GM19452 (cell line): ENCODE measurements around the gene PRMT3.
"Not testable (repeated sequence)": the region's sequence is repeated elsewhere in the genome, so short reads cannot be mapped to it uniquely, and the experiment has no call there.

Experiments used
- ATAC-seq: cut with Tn5 transposase; IDR thresholded peaks from one replicate; pipeline ENCODE4 v1.9.1; 2021; ENCODE audit not compliant: unreplicated experiment

PRMT3 gene

GRCh38 chr11:20453657-20454316, 66.3 kb downstream of the PRMT3 start:
- ATAC-seq: no peak

DNA sequence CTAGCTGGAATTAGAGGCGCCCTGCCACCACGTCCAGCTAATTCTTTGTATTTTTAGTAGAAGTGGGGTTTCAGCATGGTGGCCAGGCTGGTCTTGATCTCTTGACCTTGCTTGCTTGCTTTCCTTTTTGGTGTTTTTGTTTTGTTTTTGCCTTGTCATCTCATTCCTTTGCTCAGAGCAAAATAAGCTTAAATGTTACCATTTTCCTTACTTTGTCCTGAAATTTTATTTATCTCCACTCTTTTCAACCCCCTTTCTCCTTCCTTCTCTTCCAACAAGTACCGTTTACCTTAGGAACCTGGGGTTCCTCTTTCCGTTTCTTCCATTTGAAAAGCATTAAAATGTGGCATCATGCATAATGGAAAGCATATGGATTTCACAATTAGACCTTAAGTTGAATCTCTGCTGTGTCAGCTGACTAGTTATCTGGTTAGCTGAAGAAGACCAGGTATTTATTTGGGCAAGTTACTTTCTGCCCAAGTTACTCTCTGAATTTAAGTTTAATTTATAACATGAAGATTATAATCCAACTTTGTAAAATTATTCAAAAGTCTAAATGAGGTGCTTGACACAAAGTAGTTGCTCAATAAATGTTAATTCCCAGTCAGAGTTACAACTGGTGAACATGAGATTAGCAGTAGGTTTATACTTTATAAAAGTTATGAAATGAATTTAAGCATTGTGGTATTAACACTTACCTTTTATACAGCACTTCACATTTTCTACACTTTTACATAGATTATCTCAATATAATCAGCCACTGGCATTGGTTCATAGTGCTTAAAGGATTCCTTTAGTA, 69.7 kb downstream of the PRMT3 start:
- ATAC-seq: no peak

DNA sequence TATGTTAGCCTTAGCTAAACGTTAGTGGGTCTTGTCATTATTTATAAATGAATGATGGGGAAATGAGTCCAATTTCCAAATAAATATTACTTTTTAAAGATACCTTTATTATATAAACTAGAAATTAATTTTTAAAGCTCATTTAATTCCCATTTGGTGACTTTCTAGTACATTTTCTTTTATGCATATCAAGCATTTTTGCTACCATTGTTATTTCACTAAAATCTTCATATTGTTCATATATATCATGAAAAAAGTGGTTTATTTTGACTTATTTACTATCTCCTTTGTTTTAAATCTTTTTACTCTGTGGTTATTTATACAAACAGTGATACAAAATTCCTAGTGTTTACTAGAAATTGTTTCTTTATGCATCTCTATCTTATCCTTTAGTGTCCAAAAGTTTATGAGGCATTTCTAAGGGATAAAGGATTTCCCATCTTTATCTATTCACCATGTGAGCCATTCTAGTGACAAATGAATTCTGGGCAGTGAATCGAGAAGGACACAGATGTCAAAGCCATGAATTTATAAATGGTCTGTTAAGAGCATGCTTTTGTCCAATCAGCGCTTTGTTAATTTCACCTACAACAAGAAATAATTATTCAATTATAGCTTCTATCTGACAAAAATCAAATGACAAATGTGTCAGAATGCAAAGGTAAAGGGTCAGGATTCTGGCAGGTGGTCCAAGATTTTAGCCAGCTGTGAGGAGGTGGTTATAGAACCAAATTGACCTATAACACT, 70.6 kb downstream of the PRMT3 start:
- ATAC-seq: no peak

- ATAC-seq: no peak
Observed at GRCh38 chr11:20458905-20459632, 71.6 kb downstream of the PRMT3 start.

DNA sequence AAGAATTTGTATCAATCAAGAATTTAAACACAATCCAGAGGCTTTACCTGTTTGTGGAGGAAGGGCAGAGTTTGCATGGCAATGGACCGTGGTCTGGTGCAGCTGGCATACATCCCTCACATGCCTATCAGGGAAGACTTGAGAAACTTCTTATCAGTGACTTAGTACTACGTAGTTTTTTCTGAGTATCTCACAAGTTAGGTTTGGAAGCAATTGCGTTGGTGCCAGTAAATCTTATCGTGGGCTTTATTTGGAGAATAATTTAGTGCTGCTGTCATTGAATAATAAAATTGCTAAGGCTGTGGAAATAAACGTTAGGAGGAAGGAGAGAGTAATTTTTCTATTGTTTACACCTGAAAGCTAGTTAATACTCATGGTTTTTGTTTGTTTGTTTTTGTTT, 72.3 kb downstream of the PRMT3 start:
- no peak for ATAC-seq

GRCh38 chr11:20464518-20464917, 77.0 kb downstream of the PRMT3 start:
- ATAC-seq: no peak

GRCh38 chr11:20467487-20468185, 80.1 kb downstream of the PRMT3 start:
- ATAC-seq: no peak

DNA sequence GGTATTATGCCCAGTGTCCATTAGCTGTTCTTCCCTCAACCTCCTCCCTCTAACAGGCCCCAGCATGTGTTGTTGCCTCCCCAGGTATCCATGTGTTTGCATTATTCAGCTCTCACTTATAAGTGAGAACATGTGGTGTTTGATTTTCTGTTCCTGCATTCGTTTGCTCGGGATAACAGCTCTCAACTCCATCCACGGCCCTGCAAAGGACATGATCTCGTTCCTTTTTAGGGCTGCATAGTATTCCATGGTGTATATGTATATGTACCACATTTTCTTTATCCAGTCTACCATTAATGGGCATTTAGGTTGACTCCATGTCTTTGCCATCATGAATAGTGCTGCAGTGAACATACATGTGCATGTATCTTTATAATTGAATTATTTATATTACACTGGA, 82.8 kb downstream of the PRMT3 start:
- no peak for ATAC-seq

DNA sequence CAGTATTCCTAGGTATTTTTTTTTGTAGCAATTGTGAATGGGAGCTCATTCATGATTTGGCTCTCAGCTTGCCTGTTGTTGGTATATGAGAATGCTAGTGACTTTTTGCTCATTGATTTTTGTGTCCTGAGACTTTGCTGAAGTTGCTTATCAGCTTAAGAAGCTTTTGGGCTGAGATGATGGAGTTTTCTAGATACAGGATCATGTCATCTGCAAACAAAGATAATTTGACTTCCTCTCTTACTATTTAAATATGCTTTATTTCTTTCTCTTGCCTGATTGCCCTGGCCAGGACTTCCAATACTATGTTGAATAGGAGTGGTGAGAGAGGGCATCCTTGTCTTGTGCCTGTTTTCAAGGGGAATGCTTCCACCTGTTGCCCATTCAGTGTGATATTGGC, 84.4 kb downstream of the PRMT3 start:
- not testable (repeated sequence) for ATAC-seq

GRCh38 chr11:20474176-20474881, 86.8 kb downstream of the PRMT3 start:
- peak; percentile 16 for ATAC-seq

DNA sequence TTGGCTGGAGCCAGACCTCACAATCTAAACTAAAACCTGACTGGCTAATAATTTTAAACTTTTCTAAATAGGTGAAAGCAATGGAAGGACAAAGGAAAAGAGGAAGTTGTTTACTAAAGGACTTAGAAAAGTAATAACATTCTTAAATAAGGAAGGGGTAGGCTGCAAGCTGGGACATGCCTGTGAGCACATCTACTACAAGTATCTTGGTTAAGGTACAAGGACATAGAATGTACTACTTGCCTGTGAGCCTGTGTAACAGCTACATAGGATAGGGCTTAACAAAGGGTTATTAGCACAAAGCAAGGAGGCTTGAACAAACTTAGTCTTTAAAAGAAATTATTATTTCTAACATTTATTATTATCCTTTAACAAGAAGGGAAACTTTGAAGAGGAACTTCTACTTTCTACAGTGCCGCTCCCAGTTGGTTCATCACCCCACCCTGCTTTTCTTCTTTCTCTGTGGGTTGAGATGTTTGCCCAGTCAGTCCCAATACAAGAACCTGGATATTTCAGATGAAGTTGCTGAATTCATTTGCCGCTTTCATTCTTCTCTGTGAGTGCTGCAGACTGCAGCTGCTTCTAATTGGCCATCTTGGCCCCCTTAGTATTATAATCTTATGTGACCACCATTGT, 87.5 kb downstream of the PRMT3 start:
- ATAC-seq: peak; percentile 59

DNA sequence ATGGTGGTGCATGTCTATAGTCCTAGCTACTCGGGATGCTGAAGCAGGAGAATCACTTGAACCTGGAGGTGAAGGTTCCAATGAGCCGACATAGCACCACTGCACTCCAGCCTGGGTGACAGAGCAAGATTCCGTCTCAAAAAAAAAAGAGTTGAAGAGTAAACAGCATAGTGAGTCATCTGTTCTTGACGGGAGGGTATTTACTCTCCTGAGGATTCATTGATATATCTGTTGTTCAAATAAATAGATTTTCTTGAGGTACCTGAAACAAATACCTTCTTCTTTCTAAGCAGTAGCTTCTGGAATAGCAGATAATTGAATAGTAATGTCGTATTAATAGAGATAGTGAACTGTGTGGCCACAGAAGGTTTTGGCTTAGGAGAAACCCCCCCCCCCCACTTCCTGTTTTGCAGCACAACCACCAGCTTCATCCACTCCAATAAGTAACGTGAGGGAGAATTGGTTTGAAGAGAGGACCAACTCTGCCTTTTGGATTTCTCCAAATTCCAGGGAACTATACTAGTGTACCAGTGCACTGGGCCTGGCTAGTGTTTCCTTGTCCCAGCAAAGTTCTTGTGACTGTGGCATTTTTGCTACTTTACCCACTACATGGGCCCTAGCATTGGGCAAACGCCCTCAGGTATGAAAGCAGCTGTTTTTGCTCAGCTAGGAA, 90.0 kb downstream of the PRMT3 start:
- ATAC-seq: no peak

DNA sequence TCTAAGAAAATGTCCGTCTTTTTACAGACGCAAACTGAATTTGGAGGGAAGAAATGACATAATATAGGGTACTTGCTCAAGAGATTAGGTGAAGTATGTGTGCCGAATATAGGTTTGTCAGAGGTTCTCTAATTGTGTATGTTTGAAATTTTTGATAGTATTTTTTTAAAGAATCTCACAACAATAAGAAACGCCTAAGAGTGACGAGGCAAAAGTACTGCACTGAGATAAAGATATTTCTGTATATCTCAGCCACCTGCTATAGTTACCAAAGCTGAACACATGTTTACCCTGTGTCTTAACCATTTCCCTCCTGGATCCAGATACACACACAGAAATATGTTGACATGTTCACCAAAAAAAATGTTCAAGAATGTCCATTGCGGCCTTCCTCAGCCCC, 92.0 kb downstream of the PRMT3 start:
- no peak for ATAC-seq

DNA sequence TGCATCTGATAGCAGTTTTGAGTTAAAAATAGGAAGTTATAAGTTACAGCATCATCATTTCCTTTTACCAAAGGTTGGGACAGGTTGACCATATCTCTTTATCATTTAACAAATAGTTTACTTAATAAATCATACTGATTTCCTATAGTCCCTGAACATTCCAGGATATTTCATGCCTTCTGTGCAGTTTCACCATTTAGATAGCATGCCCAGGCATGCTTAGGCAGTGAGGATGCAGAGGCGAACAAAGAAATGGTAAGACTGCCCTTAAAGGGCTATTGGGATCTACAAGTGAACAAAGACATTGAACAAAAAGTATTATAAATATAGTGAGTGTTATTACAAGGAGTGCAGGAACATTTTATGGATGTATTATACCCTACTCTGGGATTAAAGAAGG, 96.4 kb downstream of the PRMT3 start:
- ATAC-seq: no peak

- ATAC-seq: not testable (repeated sequence)
Observed at GRCh38 chr11:20484416-20484815, 96.9 kb downstream of the PRMT3 start.

DNA sequence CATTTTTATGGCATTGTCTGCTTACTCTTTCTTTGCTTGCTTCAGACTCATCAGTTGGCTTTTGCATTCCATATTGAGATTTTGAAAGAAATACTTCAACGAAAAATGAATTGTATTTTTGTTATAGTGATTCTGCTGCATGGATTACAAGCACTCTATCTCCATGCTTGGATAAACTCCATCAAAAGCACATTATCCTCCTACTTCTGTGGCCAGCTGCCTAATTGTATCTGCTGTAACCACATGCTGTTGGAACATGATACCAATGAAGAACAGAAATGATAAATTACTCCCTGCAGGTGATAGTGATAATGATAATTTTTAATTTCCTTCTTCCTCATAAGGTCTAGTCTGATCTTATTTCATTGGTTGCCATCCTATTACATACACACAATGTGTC, 100.8 kb downstream of the PRMT3 start:
- no peak for ATAC-seq

DNA sequence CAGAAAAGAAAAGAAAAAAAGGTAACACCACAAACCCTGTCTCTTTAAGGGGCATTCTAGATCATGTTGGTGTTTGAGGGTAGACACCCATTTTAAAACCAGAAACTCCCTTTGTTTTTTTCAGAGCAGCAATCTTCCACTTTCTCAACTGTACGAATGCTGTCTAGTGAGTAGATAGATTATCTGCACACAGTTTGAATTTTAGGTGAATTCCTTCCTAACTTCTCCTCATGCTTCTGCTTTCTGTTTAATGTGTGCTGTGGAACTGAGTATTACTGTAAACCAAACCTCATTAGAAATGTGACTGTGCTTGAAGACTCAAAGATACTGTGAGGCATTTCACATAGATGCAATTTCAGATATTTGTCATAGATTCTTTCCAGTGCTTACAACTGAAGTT, 102.4 kb downstream of the PRMT3 start:
- ATAC-seq: peak; percentile 76

DNA sequence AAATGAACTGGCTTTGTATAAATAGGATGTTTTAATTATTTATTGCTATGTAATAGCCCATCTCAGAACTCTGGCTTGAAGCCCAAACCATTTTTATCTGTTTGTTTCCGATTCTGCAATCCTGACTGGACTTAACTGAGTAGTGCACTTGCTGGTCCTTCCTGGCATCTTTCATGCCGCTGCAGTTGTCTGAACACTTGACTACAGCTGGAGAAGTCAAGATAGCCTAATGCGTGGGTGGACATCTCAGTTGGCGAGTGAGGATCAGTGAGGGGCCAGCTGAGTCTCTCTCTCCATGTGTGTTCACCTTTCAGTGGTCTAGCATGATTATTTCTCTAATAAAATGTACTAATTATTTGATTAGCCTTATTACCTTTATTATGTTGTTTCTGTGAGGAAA, 105.8 kb downstream of the PRMT3 start:
- no peak for ATAC-seq
